Measurements from ENCODE around the gene RNF123. TPM values are rescaled to one million over a fixed set of nuclear protein-coding genes. Genes with fewer than 3 reads are reported as not detected.

The RNF123 gene
- total and polyA plus RNA-seq, 2 experiments from 2014 or later, result 14.6 to 32.5 TPM

- H3K27ac Mint-ChIP-seq, result no peak overlapping the region
- ATAC-seq (no peak), DNase-seq (ENCODE audit: low spot score) (no peak)
- Histone ChIP-seq H3K4me3 (no peak overlapping the region), H2AFZ (no peak overlapping the region), H3K4me1 (ENCODE audit: insufficient read depth) (no peaks in the 10 kb centered on the region), H3K27me3 (ENCODE audit: insufficient read depth) (no peaks in the 10 kb centered on the region), H3K27ac (ENCODE audit: low read depth) (no peak overlapping the region), H3K79me2 (replicated peaks; ENCODE audit: insufficient read depth) (peaks cover 97% of the 10 kb centered on the region), H3F3A (replicated peaks; ENCODE audit: low read depth) (no peaks in the 10 kb centered on the region), H3K4me2 (no peak overlapping the region), H3K9me2 (ENCODE audit: insufficient read depth) (no peaks in the 10 kb centered on the region), H3K36me3 (ENCODE audit: insufficient read depth) (no peaks in the 10 kb centered on the region), H4K20me1 (replicated peaks; ENCODE audit: insufficient read depth) (peaks cover 31% of the 10 kb centered on the region)
- no peak overlapping the region for H3K4me3 Mint-ChIP-seq
- no peaks in the 10 kb centered on the region for H3K9me3 Mint-ChIP-seq
- no peaks in the 10 kb centered on the region for H3K4me1 Mint-ChIP-seq
- TF ChIP-seq EZH2phosphoT487 (IDR thresholded peaks at IDR 0.05; ENCODE audit: unreplicated experiment), result no peak
- no peak for TF ChIP-seq NANOG (IDR thresholded peaks at IDR 0.05; ENCODE audit: borderline replicate concordance)
- peaks cover 3% of the 10 kb centered on the region; the same call in 2 of the 3 replicates for H3K36me3 Mint-ChIP-seq (ENCODE audit: low read depth)
- no peaks in the 10 kb centered on the region for H3K27me3 Mint-ChIP-seq (ENCODE audit: insufficient read depth, low read depth, poor library complexity)
Measured at GRCh38 chr3:49769926-49770325, 80.6 kb downstream of the RNF123 start.

Small RNA genes lying within 50 kb of the gene (small RNA-seq; reads per million reads assigned to genes)
- not detected for gene AMIGO3 (ENCODE audit: low replicate concordance)
- not detected for gene COX6CP14 (ENCODE audit: low replicate concordance)

Other genes with a start within 250 kb of the RNF123 start
- gene DAG1, start 219.3 kb upstream of the RNF123 start, total RNA-seq (2014; rRNA removed; shearing (Covaris generic)), result 152 and 167 TPM in 2 replicates
- 29.6 and 29.9 TPM in 2 replicates for gene DAG1, start 219.3 kb upstream of the RNF123 start, polyA plus RNA-seq (2016; fragmentation: Nextera tagmentation; extraction: Ambion mirVana)
- gene BSN, start 135.1 kb upstream of the RNF123 start, total RNA-seq (2014; rRNA removed; shearing (Covaris generic)), result 5.1 and 5.4 TPM in 2 replicates
- gene BSN, start 135.1 kb upstream of the RNF123 start, polyA plus RNA-seq (2016; fragmentation: Nextera tagmentation; extraction: Ambion mirVana), result 0.38 and 0.50 TPM in 2 replicates
- gene APEH, start 15.2 kb upstream of the RNF123 start, total RNA-seq (2014; rRNA removed; shearing (Covaris generic)), result 202 and 264 TPM in 2 replicates
- 170 and 178 TPM in 2 replicates for gene APEH, start 15.2 kb upstream of the RNF123 start, polyA plus RNA-seq (2016; fragmentation: Nextera tagmentation; extraction: Ambion mirVana)
- 8.7 and 11.1 TPM in 2 replicates for gene MST1, start 83 bp upstream of the RNF123 start, total RNA-seq (2014; rRNA removed; shearing (Covaris generic))
- gene MST1, start 83 bp upstream of the RNF123 start, polyA plus RNA-seq (2016; fragmentation: Nextera tagmentation; extraction: Ambion mirVana), result 5.0 and 5.9 TPM in 2 replicates
- gene AMIGO3, start 30.1 kb downstream of the RNF123 start, total RNA-seq (2014; rRNA removed; shearing (Covaris generic)), result 8.2 and 10.4 TPM in 2 replicates
- gene AMIGO3, start 30.1 kb downstream of the RNF123 start, polyA plus RNA-seq (2016; fragmentation: Nextera tagmentation; extraction: Ambion mirVana), result 2.9 and 3.5 TPM in 2 replicates
- gene GMPPB, start 34.4 kb downstream of the RNF123 start, total RNA-seq (2014; rRNA removed; shearing (Covaris generic)), result 29.4 and 36.1 TPM in 2 replicates
- 7.8 and 10.2 TPM in 2 replicates for gene GMPPB, start 34.4 kb downstream of the RNF123 start, polyA plus RNA-seq (2016; fragmentation: Nextera tagmentation; extraction: Ambion mirVana)
- 35.5 and 38.4 TPM in 2 replicates for gene IP6K1, start 97.0 kb downstream of the RNF123 start, total RNA-seq (2014; rRNA removed; shearing (Covaris generic))
- gene IP6K1, start 97.0 kb downstream of the RNF123 start, polyA plus RNA-seq (2016; fragmentation: Nextera tagmentation; extraction: Ambion mirVana), result 8.3 and 10.7 TPM in 2 replicates
- 0.24 TPM in 1 of 2 replicates, not detected in the other for gene CDHR4, start 110.3 kb downstream of the RNF123 start, total RNA-seq (2014; rRNA removed; shearing (Covaris generic))
- gene CDHR4, start 110.3 kb downstream of the RNF123 start, polyA plus RNA-seq (2016; fragmentation: Nextera tagmentation; extraction: Ambion mirVana), result 0.26 and 0.28 TPM in 2 replicates
- gene INKA1, start 113.7 kb downstream of the RNF123 start, total RNA-seq (2014; rRNA removed; shearing (Covaris generic)), result 4.0 and 4.9 TPM in 2 replicates
- 3.7 and 5.0 TPM in 2 replicates for gene INKA1, start 113.7 kb downstream of the RNF123 start, polyA plus RNA-seq (2016; fragmentation: Nextera tagmentation; extraction: Ambion mirVana)
- 0.14 and 0.50 TPM in 2 replicates for gene UBA7, start 124.4 kb downstream of the RNF123 start, total RNA-seq (2014; rRNA removed; shearing (Covaris generic))
- gene UBA7, start 124.4 kb downstream of the RNF123 start, polyA plus RNA-seq (2016; fragmentation: Nextera tagmentation; extraction: Ambion mirVana), result 0.40 and 0.50 TPM in 2 replicates
- 13.4 and 15.3 TPM in 2 replicates for gene TRAIP, start 167.0 kb downstream of the RNF123 start, total RNA-seq (2014; rRNA removed; shearing (Covaris generic))
- gene TRAIP, start 167.0 kb downstream of the RNF123 start, polyA plus RNA-seq (2016; fragmentation: Nextera tagmentation; extraction: Ambion mirVana), result 16.6 and 19.5 TPM in 2 replicates
- gene CAMKV, start 180.3 kb downstream of the RNF123 start, total RNA-seq (2014; rRNA removed; shearing (Covaris generic)), result 80.1 and 83.0 TPM in 2 replicates
- 32.7 and 38.3 TPM in 2 replicates for gene CAMKV, start 180.3 kb downstream of the RNF123 start, polyA plus RNA-seq (2016; fragmentation: Nextera tagmentation; extraction: Ambion mirVana)
- gene MST1R, start 214.3 kb downstream of the RNF123 start, total RNA-seq (2014; rRNA removed; shearing (Covaris generic)), result 3.7 and 4.4 TPM in 2 replicates
- 1.8 and 3.9 TPM in 2 replicates for gene MST1R, start 214.3 kb downstream of the RNF123 start, polyA plus RNA-seq (2016; fragmentation: Nextera tagmentation; extraction: Ambion mirVana)
- 12.1 and 13.3 TPM in 2 replicates for gene MON1A, start 240.3 kb downstream of the RNF123 start, total RNA-seq (2014; rRNA removed; shearing (Covaris generic))
- gene MON1A, start 240.3 kb downstream of the RNF123 start, polyA plus RNA-seq (2016; fragmentation: Nextera tagmentation; extraction: Ambion mirVana), result 5.5 and 6.4 TPM in 2 replicates

Measured in GM23338 (cell line).